IMR-90 (cell line): ENCODE data around the gene C22orf15. TPM values are rescaled to one million over a fixed set of nuclear protein-coding genes. Genes with fewer than 3 reads are reported as not detected.

Experiments
- ATAC-seq: fragments of 200-7000 bp; cut with Tn5 transposase; 2 replicates; pipeline ENCODE4 v1.9.1; 2020; ENCODE audit warnings: low read depth, mild to moderate bottlenecking, moderate library complexity
- BruUV-seq: library from RNA; stranded (reverse); fragments of 400-500 nt; replicated peaks from 2 replicates; lab custom pipeline; 2021; lab: Mats Ljungman, UMichigan
- CTCF ChIA-PET: fragments of 300-600 bp; formaldehyde crosslinking; extraction: SDS; loops from one replicate; lab custom pipeline; 2021; ENCODE audit warnings: antibody characterized with exemption; lab: Yijun Ruan, JAX
- POLR2A ChIA-PET: fragments of 300-600 bp; sonication (Branson Sonifier 250); formaldehyde crosslinking; loops from one replicate; lab custom pipeline; 2022; ENCODE audit warnings: antibody characterized with exemption; ENCODE audit not compliant: unreplicated experiment; lab: Charles Lee
- DNase-seq: peaks from one replicate; pipeline ENCODE4 v3.0.0; 2013
- H2AFZ ChIP-seq: replicated peaks from 2 replicates; pipeline ENCODE3; 2013; ENCODE audit warnings: low read length, mild to moderate bottlenecking; ENCODE audit not compliant: poor library complexity
- H2AK5ac ChIP-seq: 2 replicates; pipeline ENCODE4 v1.6.1; 2013; ENCODE audit warnings: low read depth, low read length, inconsistent platforms
- H2AK9ac ChIP-seq: replicated peaks from 2 replicates; pipeline ENCODE3; 2013; ENCODE audit warnings: mild to moderate bottlenecking, low read depth, low read length, moderate library complexity; ENCODE audit not compliant: poor library complexity
- H2BK120ac ChIP-seq: 2 replicates; pipeline ENCODE4 v1.6.1; 2013; ENCODE audit warnings: low read depth, low read length, inconsistent platforms
- H2BK15ac ChIP-seq: 3 replicates; pipeline ENCODE4 v1.6.1; 2013; ENCODE audit warnings: low read depth, low read length, inconsistent platforms
- H2BK20ac ChIP-seq: 2 replicates; pipeline ENCODE4 v1.6.1; 2013; ENCODE audit warnings: low read depth, mild to moderate bottlenecking, inconsistent platforms, low read length, moderate library complexity
- H2BK5ac ChIP-seq: 2 replicates; pipeline ENCODE4 v1.6.1; 2013; ENCODE audit warnings: mild to moderate bottlenecking, low read depth, low read length, inconsistent platforms; ENCODE audit not compliant: poor library complexity, severe bottlenecking
- H3K14ac ChIP-seq: replicated peaks from 2 replicates; pipeline ENCODE4 v1.6.1; 2013; ENCODE audit warnings: low read depth, low read length, inconsistent platforms
- H3K18ac ChIP-seq: 2 replicates; pipeline ENCODE4 v1.6.1; 2013; ENCODE audit warnings: low read depth, low read length, control low read depth
- H3K23ac ChIP-seq: 2 replicates; pipeline ENCODE4 v1.6.1; 2013; ENCODE audit warnings: low read depth, low read length, inconsistent platforms
- H3K27ac ChIP-seq: 2 replicates; pipeline ENCODE4 v1.5.1; 2013; ENCODE audit warnings: mild to moderate bottlenecking, control low read depth, low read length; ENCODE audit not compliant: insufficient read depth
- H3K27me3 ChIP-seq: 2 replicates; pipeline ENCODE4 v1.6.1; 2013; ENCODE audit warnings: low read length; ENCODE audit not compliant: control insufficient read depth, insufficient read depth
- H3K36me3 ChIP-seq: 2 replicates; pipeline ENCODE4 v1.6.1; 2013; ENCODE audit warnings: low read length, mixed read lengths; ENCODE audit not compliant: control insufficient read depth, insufficient read depth
- H3K4ac ChIP-seq: 2 replicates; pipeline ENCODE4 v1.6.1; 2013; ENCODE audit warnings: low read depth, low read length, inconsistent platforms
- H3K4me1 ChIP-seq: 2 replicates; pipeline ENCODE4 v1.6.1; 2013; ENCODE audit warnings: low read length, mixed read lengths; ENCODE audit not compliant: control insufficient read depth, insufficient read depth
- H3K4me2 ChIP-seq: 2 replicates; pipeline ENCODE4 v1.6.1; 2013; ENCODE audit warnings: low read depth, mild to moderate bottlenecking, control low read depth, low read length, moderate library complexity
- H3K4me3 ChIP-seq: 2 replicates; pipeline ENCODE4 v1.5.1; 2013; ENCODE audit warnings: low read depth, mild to moderate bottlenecking, control low read depth, low read length, moderate library complexity; ENCODE audit not compliant: insufficient read depth
- H3K56ac ChIP-seq: 2 replicates; pipeline ENCODE4 v1.6.1; 2013; ENCODE audit warnings: low read length, inconsistent platforms; ENCODE audit not compliant: insufficient read depth; ENCODE audit errors: extremely low read depth
- H3K79me1 ChIP-seq, 2 experiments: 2 replicates each; pipeline ENCODE4 v1.6.1; 2013; ENCODE audit warnings: low read length in 2 of 2, inconsistent platforms in 1 of 2, low read depth in 1 of 2
- H3K9ac ChIP-seq: 2 replicates; pipeline ENCODE4 v1.6.1; 2013; ENCODE audit warnings: low read depth, low read length, control low read depth
- H3K9me1 ChIP-seq: 2 replicates; pipeline ENCODE4 v1.6.1; 2013; ENCODE audit warnings: low read length, inconsistent platforms; ENCODE audit not compliant: insufficient read depth
- H3K9me3 ChIP-seq: 2 replicates; pipeline ENCODE4 v1.6.1; 2013; ENCODE audit warnings: low read length; ENCODE audit not compliant: control insufficient read depth, insufficient read depth
- H4K20me1 ChIP-seq: 2 replicates; pipeline ENCODE4 v1.6.1; 2013; ENCODE audit warnings: low read length, inconsistent platforms; ENCODE audit not compliant: insufficient read depth
- H4K5ac ChIP-seq: 2 replicates; pipeline ENCODE4 v1.6.1; 2013; ENCODE audit warnings: mild to moderate bottlenecking, low read depth, low read length, control low read depth
- H4K8ac ChIP-seq, 2 experiments: 2 replicates each; pipeline ENCODE4 v1.6.1; 2013; ENCODE audit warnings: low read depth in 2 of 2, low read length in 2 of 2, control low read depth in 1 of 2, inconsistent platforms in 1 of 2
- H4K91ac ChIP-seq: 2 replicates; pipeline ENCODE4 v1.6.1; 2013; ENCODE audit warnings: low read depth, low read length, inconsistent platforms; ENCODE audit not compliant: insufficient read depth
- BHLHE40 ChIP-seq: fragments of 150-350 bp; IDR thresholded peaks from 2 replicates; pipeline ENCODE4 v1.6.1; 2016; ENCODE audit warnings: mild to moderate bottlenecking, low read depth, low read length
- CEBPB ChIP-seq: IDR thresholded peaks from 2 replicates; pipeline ENCODE4 v1.6.1; 2012; ENCODE audit warnings: low read depth, low read length, improper control_type of control experiment
- CHD1 ChIP-seq: IDR thresholded peaks from 2 replicates; pipeline ENCODE4 v1.6.1; 2012; ENCODE audit warnings: low read depth, low read length, improper control_type of control experiment
- MAFK ChIP-seq: IDR thresholded peaks from 2 replicates; pipeline ENCODE4 v1.6.1; 2012; ENCODE audit warnings: low read depth, low read length, improper control_type of control experiment
- MXI1 ChIP-seq: IDR thresholded peaks from 2 replicates; pipeline ENCODE4 v1.6.1; 2012; ENCODE audit warnings: low read depth, mild to moderate bottlenecking, low read length, moderate library complexity, borderline replicate concordance
- NFE2L2 ChIP-seq: fragments of 150-350 bp; IDR thresholded peaks from 2 replicates; pipeline ENCODE4 v1.6.1; 2016; ENCODE audit warnings: low read depth, mild to moderate bottlenecking, low read length
- POLR2A ChIP-seq: IDR thresholded peaks from 2 replicates; pipeline ENCODE4 v1.6.1; 2012; ENCODE audit warnings: mild to moderate bottlenecking, low read depth, low read length
- RAD21 ChIP-seq: IDR thresholded peaks from 2 replicates; pipeline ENCODE4 v1.6.1; 2012; ENCODE audit warnings: low read length, improper control_type of control experiment
- SMC3 ChIP-seq: fragments of 150-350 bp; IDR thresholded peaks from 2 replicates; pipeline ENCODE4 v1.6.1; 2016; ENCODE audit warnings: low read depth, mild to moderate bottlenecking, antibody characterized with exemption, low read length, moderate library complexity
- USF2 ChIP-seq: fragments of 150-350 bp; IDR thresholded peaks from 2 replicates; pipeline ENCODE4 v1.6.1; 2017; ENCODE audit warnings: mild to moderate bottlenecking, antibody characterized with exemption, low read length, low read depth
- WGBS, 2 experiments: methylation state at CpG; one replicate each; pipeline versions ENCODE4 v1.1.5 to v1.1.7; 2013; ENCODE audit warnings: missing lambda C conversion rate in 2 of 2; ENCODE audit not compliant: insufficient read length in 1 of 2; ENCODE audit errors: extremely low coverage in 2 of 2; 5-methylcytosine and 5-hydroxymethylcytosine counted together
- dilution Hi-C: fragments of 300-500 bp; cut with HindIII; formaldehyde crosslinking; loops from one replicate; pipeline ENCODE4 v1.14.3; 2018; ENCODE audit warnings: low sequenced_read_pairs; ENCODE audit not compliant: unreplicated experiment
- in situ Hi-C: fragments of 300-500 bp; cut with MboI; formaldehyde crosslinking; loops from 3 replicates; pipeline ENCODE4 v1.14.3; 2019; ENCODE audit warnings: low sequenced_read_pairs, inconsistent platforms, mixed read lengths
- intact Hi-C: fragments of 100-400 bp; cut with micrococcal nuclease; formaldehyde crosslinking; loops from 2 replicates; pipeline ENCODE4 v1.10.0; 2022
- polyA plus RNA-seq, 3 experiments: library from polyadenylated mRNA; depleted of rRNA; stranded (reverse); fragments of >200 nt; gene quantifications; 2 replicates each; pipeline ENCODE4 v1.2.3, GENCODE V29; 2012; ENCODE audit warnings: low replicate concordance in 1 of 3
- total RNA-seq: library from RNA; depleted of rRNA; stranded (reverse); fragments of >200 nt; gene quantifications from 2 replicates; pipeline ENCODE4 v1.2.3, GENCODE V29; 2012
- TF ChIP-seq, protein P1 (sequence below): fragments of 150-350 bp; IDR thresholded peaks from 2 replicates; pipeline ENCODE4 v1.6.1; 2016; ENCODE audit warnings: low read depth, mild to moderate bottlenecking, low read length, moderate library complexity, borderline replicate concordance
- TF ChIP-seq, protein P2 (sequence below): conservative IDR thresholded peaks from 2 replicates; pipeline ENCODE4 v1.5.1; 2012; ENCODE audit warnings: mild to moderate bottlenecking, low read depth, low read length, improper control_type of control experiment

The C22orf15 gene
- total and polyA plus RNA-seq, 2 of the 4 experiments (the other 2 are of a cell fraction), result 2.3 to 3.1 TPM

DNA sequence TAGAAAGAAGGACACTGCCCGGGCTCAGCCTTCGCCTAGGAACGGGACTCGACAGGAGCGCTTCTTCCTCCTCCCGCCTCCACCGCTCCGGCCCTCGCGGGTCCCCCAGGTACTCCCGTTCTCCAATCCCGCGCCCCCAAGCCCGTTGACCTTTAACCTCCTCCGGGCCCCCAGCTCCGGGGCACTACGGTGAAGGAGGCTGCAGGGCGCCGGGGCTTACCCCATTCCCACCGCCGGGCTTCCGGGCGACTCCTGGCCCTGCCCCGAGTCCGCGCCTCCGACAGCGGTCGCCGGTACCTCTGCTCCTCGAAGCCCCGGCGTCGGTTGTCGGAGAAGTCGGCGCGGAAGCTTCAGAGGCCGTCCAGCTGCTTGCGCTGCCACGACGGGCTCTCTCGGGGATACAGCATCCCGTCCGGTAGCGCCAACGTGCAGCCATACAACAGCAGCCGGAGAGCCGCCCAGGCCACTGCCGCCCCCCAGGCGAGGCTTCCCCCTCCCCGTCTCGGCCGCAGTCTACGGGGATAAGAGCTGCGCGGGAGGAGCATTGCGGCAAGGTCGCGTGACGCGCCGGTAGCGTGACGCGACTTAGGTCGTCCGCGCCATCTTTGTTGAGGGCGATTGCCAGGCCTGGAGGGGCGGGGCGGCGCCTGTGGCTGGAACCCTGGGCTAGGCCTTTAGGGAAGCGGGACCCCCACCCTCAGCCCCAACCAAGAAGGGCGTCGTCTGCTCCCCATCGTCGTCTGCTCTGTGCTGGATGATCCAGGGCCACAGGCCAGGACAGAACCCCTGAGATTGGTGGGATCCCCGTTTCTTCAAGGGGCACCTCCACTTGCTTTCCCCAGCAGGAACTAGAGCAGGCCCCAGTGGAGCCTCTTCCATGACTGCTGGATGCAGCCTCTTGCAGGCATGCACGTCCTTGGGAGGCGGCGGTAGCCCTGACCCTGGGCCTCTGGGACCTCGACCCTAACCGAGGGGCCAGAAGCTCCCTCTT lies 45.7 kb upstream of the C22orf15 start:
- CTCF ChIA-PET, result no interaction called here
- peak overlapping the region; percentile 73 for H3K4me3 ChIP-seq
- peaks cover 10 to 27% of the 10 kb centered on the region in 2 experiments for H3K79me1 ChIP-seq
- H2BK120ac ChIP-seq, result peak overlapping the region; percentile 79; the same call in 1 of the 2 replicates
- H3K18ac ChIP-seq, result peak overlapping the region; percentile 36; the same call in 1 of the 2 replicates
- dilution Hi-C loops, result no loop called here
- peak overlapping the region; percentile 92 to 97 for H4K8ac ChIP-seq
- H3K27me3 ChIP-seq, result no peaks in the 10 kb centered on the region
- 0 out of 2 replicates have a peak, but pooled peaks cover 5% of the 10 kb centered on the region for H3K4me1 ChIP-seq
- peak overlapping the region; percentile 91 for H3K4ac ChIP-seq
- WGBS, 2 experiments, result 6% methylated on average over 34 of the region's 84 CpGs; no CpG with 5 or more reads in 1 of the 2 experiments
- peak overlapping the region; percentile 89 for H4K91ac ChIP-seq
- H2AK9ac ChIP-seq, result peak overlapping the region; percentile 97
- no TSS peak for BruUV-seq
- peak overlapping the region; percentile 92 for H3K14ac ChIP-seq
- in situ Hi-C loops, result no loop called here
- H4K20me1 ChIP-seq, result no peaks in the 10 kb centered on the region
- POLR2A ChIA-PET, result interaction anchor here (0.6 kb wide), 1 partner anchor 140 kb away, joined by 7 read pairs; no protein-coding TSS in a partner anchor
- ATAC-seq (peak; percentile 98), DNase-seq (peak; percentile 85)
- H3K9me3 ChIP-seq, result no peaks in the 10 kb centered on the region
- H2AFZ ChIP-seq, result peak overlapping the region; percentile 100
- H3K9me1 ChIP-seq, result peaks cover 13% of the 10 kb centered on the region
- H2BK20ac ChIP-seq, result peak overlapping the region; percentile 76; the same call in 1 of the 2 replicates
- H3K23ac ChIP-seq, result no peak overlapping the region
- peak overlapping the region; percentile 65 for H3K27ac ChIP-seq
- peak overlapping the region; percentile 51 for H2BK5ac ChIP-seq
- peak overlapping the region; percentile 97 for H4K5ac ChIP-seq
- 0 out of 2 replicates have a peak overlapping the region, but pooled peaks have one; percentile 20 for H2AK5ac ChIP-seq
- peak overlapping the region; percentile 81 for H3K4me2 ChIP-seq
- H2BK15ac ChIP-seq, result no peak overlapping the region; the same call in 2 of the 3 replicates
- peak overlapping the region; percentile 68; the same call in 1 of the 2 replicates for H3K56ac ChIP-seq
- H3K9ac ChIP-seq, result peak overlapping the region; percentile 63
- intact Hi-C loops, result no loop called here
- H3K36me3 ChIP-seq, result peaks cover 14% of the 10 kb centered on the region
- TF ChIP-seq, protein P1, sequence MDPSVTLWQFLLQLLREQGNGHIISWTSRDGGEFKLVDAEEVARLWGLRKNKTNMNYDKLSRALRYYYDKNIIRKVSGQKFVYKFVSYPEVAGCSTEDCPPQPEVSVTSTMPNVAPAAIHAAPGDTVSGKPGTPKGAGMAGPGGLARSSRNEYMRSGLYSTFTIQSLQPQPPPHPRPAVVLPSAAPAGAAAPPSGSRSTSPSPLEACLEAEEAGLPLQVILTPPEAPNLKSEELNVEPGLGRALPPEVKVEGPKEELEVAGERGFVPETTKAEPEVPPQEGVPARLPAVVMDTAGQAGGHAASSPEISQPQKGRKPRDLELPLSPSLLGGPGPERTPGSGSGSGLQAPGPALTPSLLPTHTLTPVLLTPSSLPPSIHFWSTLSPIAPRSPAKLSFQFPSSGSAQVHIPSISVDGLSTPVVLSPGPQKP, result no peak
- no peak for TF ChIP-seq MAFK
- no peak for TF ChIP-seq NFE2L2
- no peak for TF ChIP-seq CHD1
- TF ChIP-seq, protein P2, sequence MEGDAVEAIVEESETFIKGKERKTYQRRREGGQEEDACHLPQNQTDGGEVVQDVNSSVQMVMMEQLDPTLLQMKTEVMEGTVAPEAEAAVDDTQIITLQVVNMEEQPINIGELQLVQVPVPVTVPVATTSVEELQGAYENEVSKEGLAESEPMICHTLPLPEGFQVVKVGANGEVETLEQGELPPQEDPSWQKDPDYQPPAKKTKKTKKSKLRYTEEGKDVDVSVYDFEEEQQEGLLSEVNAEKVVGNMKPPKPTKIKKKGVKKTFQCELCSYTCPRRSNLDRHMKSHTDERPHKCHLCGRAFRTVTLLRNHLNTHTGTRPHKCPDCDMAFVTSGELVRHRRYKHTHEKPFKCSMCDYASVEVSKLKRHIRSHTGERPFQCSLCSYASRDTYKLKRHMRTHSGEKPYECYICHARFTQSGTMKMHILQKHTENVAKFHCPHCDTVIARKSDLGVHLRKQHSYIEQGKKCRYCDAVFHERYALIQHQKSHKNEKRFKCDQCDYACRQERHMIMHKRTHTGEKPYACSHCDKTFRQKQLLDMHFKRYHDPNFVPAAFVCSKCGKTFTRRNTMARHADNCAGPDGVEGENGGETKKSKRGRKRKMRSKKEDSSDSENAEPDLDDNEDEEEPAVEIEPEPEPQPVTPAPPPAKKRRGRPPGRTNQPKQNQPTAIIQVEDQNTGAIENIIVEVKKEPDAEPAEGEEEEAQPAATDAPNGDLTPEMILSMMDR, result no peak
- peak; percentile 94 for TF ChIP-seq USF2
- peak; percentile 2; the same call in 1 of the 2 replicates for TF ChIP-seq SMC3
- TF ChIP-seq BHLHE40, result peak; percentile 96
- 0 out of 2 replicates have a peak, but pooled peaks have one; percentile 26 for TF ChIP-seq MXI1
- TF ChIP-seq CEBPB, result peak; percentile 59; the same call in 1 of the 2 replicates
- peak; percentile 62; the same call in 1 of the 2 replicates for TF ChIP-seq POLR2A
- no peak for TF ChIP-seq RAD21
